ENCODE data around the gene HOXD13.

- TF ChIP-seq CTCF (IDR thresholded peaks at IDR 0.05): no peak
- no peak for TF ChIP-seq EZH2 (IDR thresholded peaks at IDR 0.05; ENCODE audit: borderline replicate concordance, insufficient read depth, low read depth, low read length, poor library complexity, severe bottlenecking)
Measured at GRCh38 chr2:176111846-176112374, 19.4 kb downstream of the HOXD13 start.

All from B cell (primary cell).